Cardiac muscle cell (in vitro differentiated cells and primary cell): ENCODE data around the gene PMF1. TPM values are rescaled to one million over a fixed set of nuclear protein-coding genes. Genes with fewer than 3 reads are reported as not detected.

ENCODE experiments used
- DNase-seq, 2 donors: peaks; one replicate each; pipeline versions ENCODE4 v3.0.0 to v3.0.0-alpha.2; 2010 to 2017; ENCODE audit warnings: low read depth in 1 of 2, low spot score in 1 of 2
- H3K27ac ChIP-seq: fragments of 200-600 bp; sonication (generic); 2 replicates; pipeline ENCODE4 v1.5.1; 2016
- H3K27me3 ChIP-seq: fragments of 200-600 bp; sonication (generic); 2 replicates; pipeline ENCODE4 v1.6.0; 2016; ENCODE audit warnings: control low read depth
- H3K36me3 ChIP-seq: fragments of 200-600 bp; sonication (generic); 2 replicates; pipeline ENCODE4 v1.5.1; 2016; ENCODE audit warnings: control low read depth
- H3K4me1 ChIP-seq: fragments of 200-600 bp; sonication (generic); 2 replicates; pipeline ENCODE4 v1.8.1; 2017; ENCODE audit warnings: low read depth, mild to moderate bottlenecking, mixed run types
- H3K4me3 ChIP-seq: fragments of 200-600 bp; sonication (generic); 2 replicates; pipeline ENCODE4 v1.5.1; 2016; ENCODE audit warnings: mild to moderate bottlenecking
- H3K9me3 ChIP-seq: fragments of 200-600 bp; sonication (generic); 2 replicates; pipeline ENCODE4 v1.5.1; 2017; ENCODE audit warnings: low read depth, mild to moderate bottlenecking, control low read depth
- CTCF ChIP-seq: IDR thresholded peaks from 2 replicates; pipeline ENCODE4 v1.5.1; 2012; ENCODE audit warnings: low read depth, mild to moderate bottlenecking, low read length
- polyA plus RNA-seq: library from polyadenylated mRNA; unstranded; fragments of >200 nt; fragmentation: Nextera tagmentation; extraction: Ambion mirVana; gene quantifications from 2 replicates; pipeline ENCODE4 v1.2.1, GENCODE V29; 2016
- total RNA-seq: library from RNA; depleted of rRNA; stranded (reverse); fragments of >200 nt; gene quantifications from 2 replicates; pipeline ENCODE4 v1.2.3, GENCODE V29; 2016

The PMF1 gene
- total and polyA plus RNA-seq, 2 experiments from 2014 or later: 106 to 151 TPM

GRCh38 chr1:156268336-156268735, 55.5 kb downstream of the PMF1 start:
- H3K27ac ChIP-seq: no peak overlapping the region
- H3K4me1 ChIP-seq: no peaks in the 10 kb centered on the region
- H3K36me3 ChIP-seq: peaks cover 75% of the 10 kb centered on the region
- no peak for TF ChIP-seq CTCF
- H3K4me3 ChIP-seq: no peak overlapping the region
- DNase-seq: peak in 1 of 2 donors; percentile 65
- no peaks in the 10 kb centered on the region for H3K27me3 ChIP-seq
- no peaks in the 10 kb centered on the region for H3K9me3 ChIP-seq

- no peaks in the 10 kb centered on the region for H3K27me3 ChIP-seq
- no peak overlapping the region for H3K27ac ChIP-seq
- no peak for TF ChIP-seq CTCF
- no peak for DNase-seq
- H3K36me3 ChIP-seq: peaks cover 74% of the 10 kb centered on the region
- no peaks in the 10 kb centered on the region for H3K9me3 ChIP-seq
- H3K4me1 ChIP-seq: no peaks in the 10 kb centered on the region
- H3K4me3 ChIP-seq: no peak overlapping the region
Measured at GRCh38 chr1:156270314-156270713, 57.5 kb downstream of the PMF1 start.

DNA sequence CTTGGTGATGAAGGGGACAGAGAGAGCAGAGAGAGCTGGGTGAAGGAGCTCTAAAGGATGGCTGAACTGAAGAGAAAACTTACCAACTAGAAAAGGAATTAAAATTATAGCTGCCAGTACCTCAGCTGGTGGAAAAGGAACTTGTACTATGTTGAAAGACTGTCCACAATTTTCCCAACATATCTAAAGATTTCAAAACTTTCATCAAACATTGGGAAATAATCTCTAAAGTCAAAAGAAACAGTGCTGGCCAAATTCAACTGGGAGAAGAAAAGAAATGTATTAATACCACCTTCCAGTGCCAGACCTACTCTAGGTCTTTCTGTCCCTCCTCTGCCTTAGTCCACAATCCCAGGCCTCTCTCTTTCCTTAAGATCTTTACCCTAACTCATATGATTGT, 63.7 kb downstream of the PMF1 start:
- no peaks in the 10 kb centered on the region for H3K27me3 ChIP-seq
- H3K4me3 ChIP-seq: no peak overlapping the region
- no peak overlapping the region for H3K27ac ChIP-seq
- no peaks in the 10 kb centered on the region for H3K9me3 ChIP-seq
- peaks cover 60% of the 10 kb centered on the region for H3K36me3 ChIP-seq
- no peak for TF ChIP-seq CTCF
- H3K4me1 ChIP-seq: peaks cover 10% of the 10 kb centered on the region
- peak in 1 of 2 donors; percentile 49 for DNase-seq

DNA sequence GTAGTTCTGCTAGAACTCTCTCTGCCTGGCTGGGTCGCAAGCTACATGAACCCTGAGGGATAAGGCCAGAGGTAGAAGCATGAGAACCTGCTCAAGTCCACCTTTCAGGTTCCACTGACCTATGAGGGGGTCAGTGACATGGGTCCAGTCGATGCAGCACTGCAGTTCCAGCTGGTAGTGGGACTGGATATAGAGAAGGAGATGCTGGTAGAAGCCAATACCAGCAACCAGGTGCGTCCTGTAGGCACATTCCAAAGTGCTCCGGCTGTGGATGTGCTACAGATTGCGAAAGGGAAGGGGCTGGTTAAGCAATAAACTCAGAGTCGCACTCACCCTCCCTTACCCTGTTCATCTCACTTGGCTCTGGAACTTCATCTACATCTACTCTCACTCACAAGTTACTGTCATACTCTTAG, 64.2 kb downstream of the PMF1 start:
- DNase-seq: peak in 1 of 2 donors; percentile 68
- Histone ChIP-seq H3K4me1 (peaks cover 14% of the 10 kb centered on the region), H3K4me3 (no peak overlapping the region), H3K9me3 (no peaks in the 10 kb centered on the region), H3K27me3 (no peaks in the 10 kb centered on the region), H3K27ac (no peak overlapping the region), H3K36me3 (peaks cover 56% of the 10 kb centered on the region)
- TF ChIP-seq CTCF: no peak

DNA sequence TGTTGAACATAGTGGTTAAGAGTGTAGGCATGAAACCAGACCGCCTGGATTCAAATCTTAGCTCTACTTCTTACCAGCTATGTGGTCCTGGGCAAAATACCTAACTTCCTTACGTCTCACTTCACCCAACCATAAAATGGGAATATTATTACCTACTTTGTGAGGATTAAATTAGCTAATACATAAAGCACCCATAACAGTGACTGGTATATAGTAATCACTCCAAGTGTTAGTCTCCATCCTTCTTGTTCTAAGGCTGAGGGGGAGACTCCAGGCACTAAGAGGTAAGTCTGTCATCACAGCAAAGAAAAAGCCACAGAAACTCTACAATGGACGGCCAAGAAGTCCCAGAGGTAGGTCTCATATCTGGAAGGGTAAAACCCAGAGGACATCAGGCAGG, 67.0 kb downstream of the PMF1 start:
- no peak overlapping the region for H3K4me3 ChIP-seq
- no peak for TF ChIP-seq CTCF
- no peak overlapping the region for H3K27ac ChIP-seq
- no peaks in the 10 kb centered on the region for H3K27me3 ChIP-seq
- H3K36me3 ChIP-seq: peaks cover 32% of the 10 kb centered on the region
- H3K4me1 ChIP-seq: peaks cover 19% of the 10 kb centered on the region
- H3K9me3 ChIP-seq: no peaks in the 10 kb centered on the region
- DNase-seq: no peak

DNA sequence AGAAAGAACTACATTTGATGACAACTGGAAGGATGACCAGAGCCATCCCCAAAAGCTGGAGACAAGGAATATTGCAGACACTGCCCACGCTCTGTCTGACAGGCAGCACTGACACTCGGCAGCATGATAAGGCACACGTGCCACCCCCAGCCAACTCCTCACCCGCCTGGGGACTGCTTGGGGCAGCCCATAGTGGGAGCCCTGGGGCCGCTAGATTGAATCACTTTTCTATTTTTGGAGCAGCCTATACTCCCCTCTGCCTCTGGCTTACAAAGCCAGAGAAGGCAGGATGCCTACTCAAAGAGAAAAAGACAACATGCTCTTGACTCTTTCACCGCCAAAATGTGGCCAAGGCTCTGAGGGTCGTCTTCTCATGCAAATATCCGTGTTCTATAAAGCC, 68.5 kb downstream of the PMF1 start:
- peak overlapping the region; percentile 94 for H3K27ac ChIP-seq
- H3K27me3 ChIP-seq: no peaks in the 10 kb centered on the region
- peak; percentile 53 to 86 for DNase-seq
- no peaks in the 10 kb centered on the region for H3K9me3 ChIP-seq
- TF ChIP-seq CTCF: peak; percentile 17
- peaks cover 21% of the 10 kb centered on the region for H3K36me3 ChIP-seq
- H3K4me1 ChIP-seq: peaks cover 19% of the 10 kb centered on the region
- H3K4me3 ChIP-seq: peak overlapping the region; percentile 59
